Measurements from ENCODE around the gene FMO5.
"Not testable (repeated sequence)": the region's sequence is repeated elsewhere in the genome, so short reads cannot be mapped to it uniquely, and the experiment has no call there.

FMO5 gene

GRCh38 chr1:147238925-147239820 is 14.0 kb upstream of the FMO5 start:
- DNase-seq (ENCODE audit: low read depth): no peak

DNA sequence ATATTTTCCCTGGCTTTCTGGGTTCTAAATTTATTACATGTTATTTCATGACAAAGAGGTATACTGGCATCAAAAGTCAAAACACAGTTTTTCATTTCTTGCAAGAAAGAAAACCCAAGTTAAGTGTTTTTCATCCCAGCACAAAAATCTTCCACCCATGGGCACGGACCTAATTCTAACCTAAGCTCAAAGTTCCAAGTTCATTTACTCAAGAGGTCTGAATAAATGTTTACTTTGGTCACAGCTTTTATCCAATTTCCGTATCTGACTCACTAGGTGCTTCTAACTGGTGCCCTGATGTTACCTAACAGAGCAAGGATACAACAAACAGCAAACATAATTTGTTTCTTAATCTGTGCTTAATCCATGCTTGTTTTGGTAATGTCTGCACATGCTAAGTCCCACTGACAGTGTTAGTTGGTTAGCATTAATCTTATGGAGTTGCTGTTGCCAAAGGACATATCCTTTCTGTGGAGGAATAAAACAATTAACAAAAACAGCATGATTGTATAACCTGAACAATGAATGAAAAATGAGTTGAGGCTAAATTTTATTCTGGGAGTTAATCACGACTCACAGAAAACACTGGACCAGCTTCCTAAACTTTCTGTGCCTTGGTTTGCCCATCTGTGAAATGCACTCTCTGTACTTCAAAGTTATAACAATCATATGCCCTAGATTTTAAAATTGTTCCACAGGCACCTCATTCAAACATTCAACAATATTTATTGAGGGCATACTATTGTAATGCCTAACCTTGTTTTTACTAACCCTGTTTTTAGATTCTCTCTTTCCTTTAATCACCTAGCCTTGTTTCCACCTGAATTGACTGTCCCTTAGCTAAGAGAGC is 13.1 kb upstream of the FMO5 start:
- no peak for DNase-seq (ENCODE audit: low read depth)

DNA sequence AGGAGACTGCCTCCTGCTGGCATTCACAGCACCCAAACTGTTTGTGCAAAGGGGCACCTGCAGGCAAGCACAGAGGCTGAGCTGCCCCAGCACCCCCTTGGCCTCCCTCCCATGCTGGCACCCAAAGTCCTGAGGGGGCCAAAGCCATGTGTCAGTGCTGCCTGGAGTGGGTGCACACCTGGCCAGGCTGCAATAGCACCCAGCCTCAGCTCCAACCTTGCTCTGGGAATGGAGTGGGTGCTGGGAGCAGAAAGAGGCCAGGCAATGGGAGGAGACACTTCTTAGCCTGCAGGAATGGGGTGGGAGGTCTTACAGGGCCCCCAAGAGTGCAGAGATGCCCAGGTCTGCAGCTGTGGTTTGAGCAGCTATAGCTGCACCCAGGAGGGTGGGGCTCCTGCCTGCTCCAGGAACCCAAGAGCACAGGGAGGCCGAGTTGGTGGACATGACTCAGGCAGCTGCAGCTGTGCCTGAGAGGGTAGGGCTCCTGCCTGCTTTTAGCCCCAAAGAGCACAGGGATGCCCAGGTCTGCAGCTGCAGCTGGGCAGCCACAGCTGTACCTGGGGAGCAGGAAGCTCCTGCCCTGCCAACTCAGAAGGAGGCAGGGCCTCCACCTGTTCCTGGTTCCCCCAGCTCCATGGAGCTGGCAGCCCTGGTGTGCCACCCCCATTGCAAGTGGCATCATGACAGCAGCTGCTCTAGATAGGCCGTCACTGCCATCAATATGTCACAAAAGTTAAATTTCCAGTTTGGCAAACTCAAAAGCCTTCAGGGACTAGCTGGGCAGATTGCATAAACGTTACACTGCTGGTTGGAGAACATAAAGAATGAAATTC is 12.0 kb upstream of the FMO5 start:
- DNase-seq (ENCODE audit: low read depth): no peak

- no peak for DNase-seq (ENCODE audit: low read depth)
Measured at GRCh38 chr1:147236448-147236847, 11.3 kb upstream of the FMO5 start.

- no peak for DNase-seq (ENCODE audit: low read depth)
Measured at GRCh38 chr1:147235822-147236221, 10.7 kb upstream of the FMO5 start.

- DNase-seq (ENCODE audit: low read depth): not testable (repeated sequence)
Measured at GRCh38 chr1:147233903-147234302, 8.8 kb upstream of the FMO5 start.

- not testable (repeated sequence) for DNase-seq (ENCODE audit: low read depth)
Measured at GRCh38 chr1:147231032-147231431, 5.9 kb upstream of the FMO5 start.

GRCh38 chr1:147223740-147224615 is 1.2 kb downstream of the FMO5 start:
- DNase-seq (ENCODE audit: low read depth): no peak

GRCh38 chr1:147218606-147219005 is 6.5 kb downstream of the FMO5 start:
- DNase-seq (ENCODE audit: low read depth): no peak

GRCh38 chr1:147217141-147217540 is 8.0 kb downstream of the FMO5 start:
- DNase-seq (ENCODE audit: low read depth): no peak

GRCh38 chr1:147216124-147216523 is 9.0 kb downstream of the FMO5 start:
- no peak for DNase-seq (ENCODE audit: low read depth)

DNA sequence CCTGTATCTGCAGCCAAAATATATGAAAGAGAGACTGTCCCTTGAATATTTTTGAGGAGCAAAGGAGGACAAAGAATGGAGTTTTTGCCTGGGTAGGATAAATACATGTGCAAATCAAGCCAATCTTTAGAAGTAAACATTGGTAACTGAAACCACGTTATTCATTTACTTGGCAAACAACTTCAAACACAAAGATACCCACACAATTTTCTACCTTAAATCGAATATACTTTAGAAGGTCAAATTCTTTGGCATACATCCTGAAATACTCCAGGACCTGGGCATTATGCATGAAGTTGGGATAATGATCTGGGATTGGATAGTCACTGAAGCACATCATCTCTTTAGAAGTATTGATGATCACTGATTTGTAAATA is 9.6 kb downstream of the FMO5 start:
- DNase-seq (ENCODE audit: low read depth): no peak

DNA sequence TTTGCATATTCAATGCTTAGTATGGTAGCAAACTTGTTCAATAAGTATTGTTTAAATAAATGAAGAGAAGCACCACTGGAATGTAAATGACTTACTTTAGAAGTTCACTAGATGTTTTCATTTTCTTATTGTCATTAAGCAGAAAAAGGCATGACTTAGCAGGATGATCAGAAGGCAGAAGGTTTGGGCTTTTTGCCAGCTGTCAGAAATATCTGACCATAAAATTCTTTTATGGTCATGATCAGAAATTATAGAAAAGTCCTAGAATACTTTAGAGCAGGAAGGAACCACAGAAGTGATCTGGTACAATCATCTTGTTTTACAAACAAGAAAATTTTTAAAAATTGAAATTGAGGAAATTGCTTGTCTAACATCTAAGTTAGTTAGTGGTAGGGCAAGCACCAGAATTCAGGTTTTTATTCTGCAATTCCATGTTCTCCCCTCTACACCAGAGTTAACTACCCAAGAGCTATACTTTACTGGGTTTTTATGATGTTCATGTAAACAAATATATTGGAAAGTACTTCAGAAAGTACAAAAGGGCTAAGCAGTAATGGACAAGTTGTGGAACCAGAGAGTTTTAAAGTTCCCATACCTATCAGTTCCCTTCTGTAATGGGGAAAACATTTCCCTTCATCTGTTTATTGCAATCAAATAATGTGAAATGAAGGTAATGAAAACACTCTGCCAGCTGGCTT is 10.1 kb downstream of the FMO5 start:
- no peak for DNase-seq (ENCODE audit: low read depth)

GRCh38 chr1:147214325-147214724 is 10.8 kb downstream of the FMO5 start:
- DNase-seq (ENCODE audit: low read depth): no peak

- no peak for DNase-seq (ENCODE audit: low read depth)
Measured at GRCh38 chr1:147213271-147213670, 11.9 kb downstream of the FMO5 start.

- DNase-seq (ENCODE audit: low read depth): no peak
Measured at GRCh38 chr1:147211577-147211976, 13.6 kb downstream of the FMO5 start.

GRCh38 chr1:147210987-147211386 is 14.2 kb downstream of the FMO5 start:
- no peak for DNase-seq (ENCODE audit: low read depth)

DNA sequence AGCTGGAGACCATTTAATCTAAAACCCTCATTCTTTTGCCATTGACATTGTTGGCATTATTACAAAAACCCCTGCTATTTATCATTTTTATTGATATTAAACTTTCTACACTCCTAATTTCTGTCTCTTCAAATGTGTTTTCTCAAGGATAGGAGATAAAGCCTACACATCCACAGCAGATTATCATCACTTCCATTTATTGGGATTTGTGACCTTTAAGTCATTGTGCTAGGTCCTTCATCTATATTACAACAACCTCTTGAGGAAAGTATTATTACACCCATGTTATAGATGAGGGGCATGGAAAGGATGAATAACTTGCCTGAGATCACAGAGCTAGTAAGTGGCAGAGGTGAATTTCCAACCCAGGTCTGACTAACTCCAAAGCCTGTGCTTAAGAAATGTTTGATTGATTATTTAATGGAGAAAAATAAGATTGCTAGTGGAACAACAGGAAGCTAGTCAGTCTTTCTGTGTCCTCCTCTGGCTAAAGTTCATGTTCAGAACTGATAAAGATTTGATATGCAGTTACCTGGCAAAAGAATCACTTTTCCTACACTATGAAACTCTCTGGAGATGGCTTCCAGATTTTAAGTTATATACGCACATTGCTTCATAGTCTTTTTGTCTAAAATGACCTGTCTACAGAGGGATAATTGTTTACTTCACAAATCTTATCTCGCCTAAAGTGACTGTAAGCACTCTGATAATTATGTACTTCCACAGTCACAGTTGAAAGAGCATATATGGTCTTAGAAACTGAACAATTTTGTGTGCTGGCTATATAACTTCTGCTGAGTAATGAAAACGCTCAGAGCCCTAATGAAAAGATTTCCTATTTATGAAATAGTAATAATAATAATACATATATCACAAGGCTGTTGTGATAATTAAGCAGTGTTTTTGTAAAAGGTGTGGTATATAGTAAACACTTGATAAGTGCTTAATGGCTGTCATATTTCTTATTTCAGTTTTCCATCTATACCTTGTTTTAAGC is 15.0 kb downstream of the FMO5 start:
- no peak for DNase-seq (ENCODE audit: low read depth)

DNA sequence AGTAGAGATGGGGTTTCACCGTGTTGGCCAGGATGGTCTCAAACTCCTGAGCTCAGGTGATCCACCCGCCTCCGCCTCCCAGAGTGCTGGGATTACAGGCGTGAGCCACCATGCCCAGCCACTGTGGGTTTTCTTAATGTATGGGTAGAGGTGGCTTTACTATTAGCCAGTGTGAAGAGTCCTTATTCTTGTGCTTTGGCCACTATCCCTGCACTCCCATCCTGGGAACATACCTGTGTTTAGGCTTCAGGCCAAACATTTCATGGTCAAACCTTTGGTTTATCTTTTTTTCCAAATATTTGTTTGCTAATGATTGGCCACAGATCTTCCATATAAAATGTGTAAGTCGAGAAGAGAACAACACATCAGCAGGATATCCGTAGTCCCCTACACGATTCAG is 16.5 kb downstream of the FMO5 start:
- DNase-seq (ENCODE audit: low read depth): no peak
